Erythroblast (primary cell): ENCODE results near the gene CLEC4G.

ENCODE experiments used
- GATA1 ChIP-seq: IDR thresholded peaks from 2 replicates; pipeline ENCODE4 v1.6.1; 2011; ENCODE audit warnings: low read depth, mild to moderate bottlenecking, control low read depth, low read length, moderate library complexity
- POLR2A ChIP-seq: IDR thresholded peaks from 2 replicates; pipeline ENCODE4 v1.6.1; 2011; ENCODE audit warnings: mild to moderate bottlenecking, low read length

GRCh38 chr19:7772752-7773291 lies 40.9 kb upstream of the CLEC4G start:
- no peak for TF ChIP-seq POLR2A
- no peak for TF ChIP-seq GATA1
